ENCODE measurements around the gene KCNC4. TPM values are rescaled to one million over a fixed set of nuclear protein-coding genes. Genes with fewer than 3 reads are reported as not detected.

KCNC4 gene
- total and polyA plus RNA-seq, 2 of the 4 experiments (the other 2 are of a cell fraction), result 0.18 to 2.3 TPM

GRCh38 chr1:110242731-110243130 lies 32.6 kb downstream of the KCNC4 start:
- no peaks in the 10 kb centered on the region for H3K9me3 ChIP-seq (ENCODE audit: control insufficient read depth, insufficient read depth, low read length)
- H3K4me2 ChIP-seq (ENCODE audit: low read depth, low read length), result no peak overlapping the region
- no peaks in the 10 kb centered on the region for H3K9me1 ChIP-seq (ENCODE audit: insufficient read depth, low read length)
- ChIA-PET POLR2A (ENCODE audit: unreplicated experiment) (no interaction called here), CTCF (no interaction called here)
- H2AK9ac ChIP-seq (replicated peaks; ENCODE audit: low read depth, low read length, poor library complexity), result no peak overlapping the region
- H4K8ac ChIP-seq (ENCODE audit: low read depth in 2 of 2, low read length in 2 of 2), result no peak overlapping the region
- H2BK120ac ChIP-seq (ENCODE audit: low read depth, low read length), result no peak overlapping the region
- no peak overlapping the region for H2BK5ac ChIP-seq (ENCODE audit: low read depth, low read length, poor library complexity, severe bottlenecking)
- H2AK5ac ChIP-seq (ENCODE audit: low read depth, low read length), result no peak overlapping the region
- no peak overlapping the region for H3K18ac ChIP-seq (ENCODE audit: low read depth, low read length)
- H3K36me3 ChIP-seq (ENCODE audit: control insufficient read depth, insufficient read depth, low read length), result no peaks in the 10 kb centered on the region
- TF ChIP-seq NFE2L2 (IDR thresholded peaks at IDR 0.05; ENCODE audit: low read depth, low read length) (no peak), CEBPB (IDR thresholded peaks at IDR 0.05; ENCODE audit: low read depth, low read length) (no peak), POLR2A (IDR thresholded peaks at IDR 0.05; ENCODE audit: low read depth, low read length) (no peak), RCOR1 (IDR thresholded peaks at IDR 0.05; ENCODE audit: insufficient replicate concordance, low read length) (no peak), MXI1 (IDR thresholded peaks at IDR 0.05; ENCODE audit: borderline replicate concordance, low read depth, low read length) (no peak), BHLHE40 (IDR thresholded peaks at IDR 0.05; ENCODE audit: low read depth, low read length) (no peak), FOS (IDR thresholded peaks at IDR 0.05; ENCODE audit: low read depth, low read length) (no peak), MAZ (IDR thresholded peaks at IDR 0.05; ENCODE audit: borderline replicate concordance, low read depth, low read length) (no peak), RFX5 (IDR thresholded peaks at IDR 0.05; ENCODE audit: low read depth, low read length) (no peak), USF2 (IDR thresholded peaks at IDR 0.05; ENCODE audit: low read depth, low read length) (no peak), MAFK (IDR thresholded peaks at IDR 0.05; ENCODE audit: low read depth, low read length) (no peak), RAD21 (IDR thresholded peaks at IDR 0.05; ENCODE audit: low read length) (no peak), SMC3 (IDR thresholded peaks at IDR 0.05; ENCODE audit: low read depth, low read length) (no peak), CHD1 (IDR thresholded peaks at IDR 0.05; ENCODE audit: low read depth, low read length) (no peak)
- TF ChIP-seq, protein P1, sequence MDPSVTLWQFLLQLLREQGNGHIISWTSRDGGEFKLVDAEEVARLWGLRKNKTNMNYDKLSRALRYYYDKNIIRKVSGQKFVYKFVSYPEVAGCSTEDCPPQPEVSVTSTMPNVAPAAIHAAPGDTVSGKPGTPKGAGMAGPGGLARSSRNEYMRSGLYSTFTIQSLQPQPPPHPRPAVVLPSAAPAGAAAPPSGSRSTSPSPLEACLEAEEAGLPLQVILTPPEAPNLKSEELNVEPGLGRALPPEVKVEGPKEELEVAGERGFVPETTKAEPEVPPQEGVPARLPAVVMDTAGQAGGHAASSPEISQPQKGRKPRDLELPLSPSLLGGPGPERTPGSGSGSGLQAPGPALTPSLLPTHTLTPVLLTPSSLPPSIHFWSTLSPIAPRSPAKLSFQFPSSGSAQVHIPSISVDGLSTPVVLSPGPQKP (IDR thresholded peaks at IDR 0.05; ENCODE audit: borderline replicate concordance, low read depth, low read length), result no peak
- TF ChIP-seq, protein P2, sequence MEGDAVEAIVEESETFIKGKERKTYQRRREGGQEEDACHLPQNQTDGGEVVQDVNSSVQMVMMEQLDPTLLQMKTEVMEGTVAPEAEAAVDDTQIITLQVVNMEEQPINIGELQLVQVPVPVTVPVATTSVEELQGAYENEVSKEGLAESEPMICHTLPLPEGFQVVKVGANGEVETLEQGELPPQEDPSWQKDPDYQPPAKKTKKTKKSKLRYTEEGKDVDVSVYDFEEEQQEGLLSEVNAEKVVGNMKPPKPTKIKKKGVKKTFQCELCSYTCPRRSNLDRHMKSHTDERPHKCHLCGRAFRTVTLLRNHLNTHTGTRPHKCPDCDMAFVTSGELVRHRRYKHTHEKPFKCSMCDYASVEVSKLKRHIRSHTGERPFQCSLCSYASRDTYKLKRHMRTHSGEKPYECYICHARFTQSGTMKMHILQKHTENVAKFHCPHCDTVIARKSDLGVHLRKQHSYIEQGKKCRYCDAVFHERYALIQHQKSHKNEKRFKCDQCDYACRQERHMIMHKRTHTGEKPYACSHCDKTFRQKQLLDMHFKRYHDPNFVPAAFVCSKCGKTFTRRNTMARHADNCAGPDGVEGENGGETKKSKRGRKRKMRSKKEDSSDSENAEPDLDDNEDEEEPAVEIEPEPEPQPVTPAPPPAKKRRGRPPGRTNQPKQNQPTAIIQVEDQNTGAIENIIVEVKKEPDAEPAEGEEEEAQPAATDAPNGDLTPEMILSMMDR (conservative IDR thresholded peaks at IDR 0.05; ENCODE audit: low read depth, low read length), result no peak
- no peak overlapping the region for H3K23ac ChIP-seq (ENCODE audit: low read depth, low read length)
- H3K27me3 ChIP-seq (ENCODE audit: control insufficient read depth, insufficient read depth, low read length), result peaks cover 53% of the 10 kb centered on the region
- no peak overlapping the region for H3K56ac ChIP-seq (ENCODE audit: extremely low read depth, insufficient read depth, low read length)
- in situ Hi-C loops (cut with MboI; ENCODE audit: low sequenced_read_pairs) (no loop called here), intact Hi-C loops (cut with micrococcal nuclease) (no loop called here), dilution Hi-C loops (cut with HindIII; ENCODE audit: low sequenced_read_pairs, unreplicated experiment) (no loop called here)
- no peaks in the 10 kb centered on the region for H4K20me1 ChIP-seq (ENCODE audit: insufficient read depth, low read length)
- DNase-seq, result no peak
- H2AFZ ChIP-seq (replicated peaks; ENCODE audit: low read length, poor library complexity), result no peak overlapping the region
- H3K4me3 ChIP-seq (ENCODE audit: insufficient read depth, low read depth, low read length), result no peak overlapping the region
- no peak overlapping the region for H4K5ac ChIP-seq (ENCODE audit: low read depth, low read length)
- no peaks in the 10 kb centered on the region for H3K79me1 ChIP-seq (ENCODE audit: low read depth in 1 of 2, low read length in 2 of 2)
- no CpG with 5 or more reads among the region's 4 CpGs for WGBS, 2 experiments (ENCODE audit: extremely low coverage in 2 of 2, insufficient read length in 1 of 2)
- no peak overlapping the region for H3K27ac ChIP-seq (ENCODE audit: insufficient read depth, low read length)
- no peak overlapping the region for H4K91ac ChIP-seq (ENCODE audit: insufficient read depth, low read depth, low read length)
- no peak for ATAC-seq (ENCODE audit: low read depth)
- no peak overlapping the region for H3K14ac ChIP-seq (replicated peaks; ENCODE audit: low read depth, low read length)
- no peaks in the 10 kb centered on the region; the same call in 1 of the 2 replicates for H3K4me1 ChIP-seq (ENCODE audit: control insufficient read depth, insufficient read depth, low read length)
- H3K9ac ChIP-seq (ENCODE audit: low read depth, low read length), result no peak overlapping the region
- H3K4ac ChIP-seq (ENCODE audit: low read depth, low read length), result no peak overlapping the region
- no peak overlapping the region for H2BK20ac ChIP-seq (ENCODE audit: low read depth, low read length)
- no peak overlapping the region for H2BK15ac ChIP-seq (ENCODE audit: low read depth, low read length)
- BruUV-seq (replicated peaks), result no TSS peak
